ENCODE results near the gene BTBD9. TPM values are rescaled to one million over a fixed set of nuclear protein-coding genes. Genes with fewer than 3 reads are reported as not detected.
"Not testable (repeated sequence)": the region's sequence is repeated elsewhere in the genome, so short reads cannot be mapped to it uniquely, and the experiment has no call there.

The BTBD9 gene
- total RNA-seq, 2 donors from 2014 or later, result 14.2 to 18.2 TPM

GRCh38 chr6:38434051-38434450, 205.7 kb downstream of the BTBD9 start:
- Histone ChIP-seq H3K27ac (no peak overlapping the region), H3K36me3 (no peaks in the 10 kb centered on the region), H3K4me3 (no peak overlapping the region), H3K9me3 (no peaks in the 10 kb centered on the region), H3K4me1 (no peaks in the 10 kb centered on the region), H3K27me3 (no peaks in the 10 kb centered on the region)
- TF ChIP-seq, protein P1, sequence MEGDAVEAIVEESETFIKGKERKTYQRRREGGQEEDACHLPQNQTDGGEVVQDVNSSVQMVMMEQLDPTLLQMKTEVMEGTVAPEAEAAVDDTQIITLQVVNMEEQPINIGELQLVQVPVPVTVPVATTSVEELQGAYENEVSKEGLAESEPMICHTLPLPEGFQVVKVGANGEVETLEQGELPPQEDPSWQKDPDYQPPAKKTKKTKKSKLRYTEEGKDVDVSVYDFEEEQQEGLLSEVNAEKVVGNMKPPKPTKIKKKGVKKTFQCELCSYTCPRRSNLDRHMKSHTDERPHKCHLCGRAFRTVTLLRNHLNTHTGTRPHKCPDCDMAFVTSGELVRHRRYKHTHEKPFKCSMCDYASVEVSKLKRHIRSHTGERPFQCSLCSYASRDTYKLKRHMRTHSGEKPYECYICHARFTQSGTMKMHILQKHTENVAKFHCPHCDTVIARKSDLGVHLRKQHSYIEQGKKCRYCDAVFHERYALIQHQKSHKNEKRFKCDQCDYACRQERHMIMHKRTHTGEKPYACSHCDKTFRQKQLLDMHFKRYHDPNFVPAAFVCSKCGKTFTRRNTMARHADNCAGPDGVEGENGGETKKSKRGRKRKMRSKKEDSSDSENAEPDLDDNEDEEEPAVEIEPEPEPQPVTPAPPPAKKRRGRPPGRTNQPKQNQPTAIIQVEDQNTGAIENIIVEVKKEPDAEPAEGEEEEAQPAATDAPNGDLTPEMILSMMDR (IDR thresholded peaks at IDR 0.05), result no peak
- no peak for DNase-seq (ENCODE audit: low spot score)

GRCh38 chr6:38432479-38432878, 207.2 kb downstream of the BTBD9 start:
- TF ChIP-seq, protein P1 (IDR thresholded peaks at IDR 0.05), result no peak
- H3K9me3 ChIP-seq, result no peaks in the 10 kb centered on the region
- no peaks in the 10 kb centered on the region for H3K4me1 ChIP-seq
- H3K4me3 ChIP-seq, result no peak overlapping the region
- no peak for DNase-seq (ENCODE audit: low spot score)
- no peaks in the 10 kb centered on the region for H3K36me3 ChIP-seq
- no peak overlapping the region for H3K27ac ChIP-seq
- no peaks in the 10 kb centered on the region for H3K27me3 ChIP-seq

DNA sequence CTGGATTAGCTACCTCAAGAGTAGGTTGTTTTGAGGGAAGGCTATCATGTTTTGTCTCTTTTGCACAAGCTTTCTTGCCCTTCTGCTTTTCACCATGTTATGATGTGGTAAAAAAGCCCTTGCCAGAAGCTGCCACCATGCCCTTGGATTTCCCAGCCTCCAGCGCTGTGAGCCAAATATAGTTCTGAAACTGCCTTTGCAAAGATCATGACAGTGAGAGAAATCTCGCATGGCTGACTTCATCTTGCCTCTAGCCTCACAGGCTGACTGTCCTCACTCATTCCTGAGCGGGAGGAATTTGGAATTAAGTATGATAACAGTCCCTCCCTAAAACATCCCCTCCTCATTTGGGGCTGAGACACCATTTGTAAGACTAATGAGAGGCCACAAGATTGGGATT, 207.7 kb downstream of the BTBD9 start:
- DNase-seq (ENCODE audit: low spot score), result no peak
- no peak overlapping the region for H3K27ac ChIP-seq
- H3K4me1 ChIP-seq, result no peaks in the 10 kb centered on the region
- H3K9me3 ChIP-seq, result no peaks in the 10 kb centered on the region
- no peaks in the 10 kb centered on the region for H3K36me3 ChIP-seq
- no peaks in the 10 kb centered on the region for H3K27me3 ChIP-seq
- H3K4me3 ChIP-seq, result no peak overlapping the region
- TF ChIP-seq, protein P1 (IDR thresholded peaks at IDR 0.05), result no peak

- Histone ChIP-seq H3K27me3 (no peaks in the 10 kb centered on the region), H3K4me1 (no peaks in the 10 kb centered on the region), H3K9me3 (no peaks in the 10 kb centered on the region), H3K36me3 (no peaks in the 10 kb centered on the region), H3K4me3 (no peak overlapping the region), H3K27ac (no peak overlapping the region)
- DNase-seq (ENCODE audit: low spot score), result no peak
- TF ChIP-seq, protein P1 (IDR thresholded peaks at IDR 0.05), result no peak
Observed at GRCh38 chr6:38429546-38429945, 210.2 kb downstream of the BTBD9 start.

GRCh38 chr6:38427492-38428210, 212.1 kb downstream of the BTBD9 start:
- H3K36me3 ChIP-seq, result no peaks in the 10 kb centered on the region
- no peaks in the 10 kb centered on the region for H3K27me3 ChIP-seq
- no peak for DNase-seq (ENCODE audit: low spot score)
- H3K9me3 ChIP-seq, result no peaks in the 10 kb centered on the region
- TF ChIP-seq, protein P1 (IDR thresholded peaks at IDR 0.05), result no peak
- H3K4me1 ChIP-seq, result no peaks in the 10 kb centered on the region
- no peak overlapping the region for H3K4me3 ChIP-seq
- no peak overlapping the region for H3K27ac ChIP-seq

GRCh38 chr6:38425788-38426488, 213.8 kb downstream of the BTBD9 start:
- H3K36me3 ChIP-seq; H3K4me3 ChIP-seq; DNase-seq (ENCODE audit: low spot score); H3K27me3 ChIP-seq; H3K9me3 ChIP-seq; H3K4me1 ChIP-seq; H3K27ac ChIP-seq: not testable (repeated sequence)

All from right atrium auricular region (tissue), 2 donors.